Endodermal cell (in vitro differentiated cells): ENCODE measurements around the gene SLC16A12. TPM values are rescaled to one million over a fixed set of nuclear protein-coding genes. Genes with fewer than 3 reads are reported as not detected.

Experiments used
- DNase-seq: peaks from one replicate; pipeline ENCODE4 v3.0.0-alpha.2; 2017
- H3K27ac ChIP-seq: 2 replicates; pipeline ENCODE4 v1.5.1; 2013; ENCODE audit warnings: mild to moderate bottlenecking, low read depth, low read length, moderate library complexity
- H3K27me3 ChIP-seq: 2 replicates; pipeline ENCODE4 v1.6.1; 2013; ENCODE audit warnings: mild to moderate bottlenecking, low read length, moderate library complexity; ENCODE audit not compliant: insufficient read depth, control insufficient read depth, poor library complexity, severe bottlenecking
- H3K36me3 ChIP-seq: 2 replicates; pipeline ENCODE4 v1.7.0; 2013; ENCODE audit warnings: mild to moderate bottlenecking, low read length, moderate library complexity; ENCODE audit not compliant: control insufficient read depth, insufficient read depth
- H3K4me1 ChIP-seq: one replicate; pipeline ENCODE4 v1.7.0; 2013; ENCODE audit warnings: low read length; ENCODE audit not compliant: control insufficient read depth, insufficient read depth
- H3K4me3 ChIP-seq: 2 replicates; pipeline ENCODE4 v1.5.1; 2013; ENCODE audit warnings: mild to moderate bottlenecking, low read length, moderate library complexity
- H3K9ac ChIP-seq: 2 replicates; pipeline ENCODE4 v1.6.1; 2013; ENCODE audit warnings: mild to moderate bottlenecking, low read length, moderate library complexity; ENCODE audit not compliant: poor library complexity, severe bottlenecking; ENCODE audit errors: extremely low read depth
- H3K9me3 ChIP-seq: 2 replicates; pipeline ENCODE4 v1.6.1; 2013; ENCODE audit warnings: mild to moderate bottlenecking, low read length, moderate library complexity; ENCODE audit not compliant: control insufficient read depth
- H3K27ac Mint-ChIP-seq: 2 replicates; pipeline ENCODE4 v1.8.0; 2020; ENCODE audit warnings: mixed read lengths
- H3K27me3 Mint-ChIP-seq: 2 replicates; pipeline ENCODE4 v1.8.0; 2021; ENCODE audit warnings: mild to moderate bottlenecking, mixed read lengths; ENCODE audit not compliant: insufficient read depth
- H3K36me3 Mint-ChIP-seq: 2 replicates; pipeline ENCODE4 v1.8.0; 2020; ENCODE audit warnings: low read depth, mixed read lengths
- H3K4me1 Mint-ChIP-seq: 2 replicates; pipeline ENCODE4 v1.8.0; 2020; ENCODE audit warnings: mixed read lengths
- H3K4me3 Mint-ChIP-seq: 2 replicates; pipeline ENCODE4 v1.8.0; 2020; ENCODE audit warnings: mild to moderate bottlenecking, moderate library complexity, mixed read lengths
- H3K9me3 Mint-ChIP-seq: 2 replicates; pipeline ENCODE4 v1.8.0; 2020; ENCODE audit warnings: mild to moderate bottlenecking, mixed read lengths
- CTCF ChIP-seq: fragments of 200-600 bp; sonication (generic); conservative IDR thresholded peaks from 2 replicates; pipeline ENCODE4 v1.5.0; 2021; ENCODE audit warnings: antibody characterized with exemption, mild to moderate bottlenecking
- WGBS, 2 experiments: methylation state at CpG; one replicate each; pipeline versions ENCODE4 v1.1.5 to v1.1.7; 2013; ENCODE audit warnings: missing lambda C conversion rate in 2 of 2, mixed read lengths in 1 of 2; ENCODE audit not compliant: insufficient coverage in 1 of 2, insufficient read length in 1 of 2; 5-methylcytosine and 5-hydroxymethylcytosine counted together
- total RNA-seq, 2 donors: library from RNA; stranded (reverse); fragmentation: NEBNext Ultra II Directional in 1 of 2; extraction: Animal tissue kit (Norgen Biotek cat#: 25700) in 1 of 2; gene quantifications; 2 replicates in 1 of 2; 3 replicates in 1 of 2; pipeline ENCODE4 v1.2.1, GENCODE V29; 2021

Gene SLC16A12
- total RNA-seq, 2 donors from 2014 or later, result 0.33 to 2.3 TPM

GRCh38 chr10:89523274-89523673 is 12.1 kb downstream of the SLC16A12 start:
- no peak for DNase-seq
- H3K9me3 Mint-ChIP-seq, result no peaks in the 10 kb centered on the region
- H3K4me1 Mint-ChIP-seq, result no peaks in the 10 kb centered on the region
- no peaks in the 10 kb centered on the region for H3K27me3 Mint-ChIP-seq
- no peak overlapping the region for H3K4me3 ChIP-seq
- no peak overlapping the region for H3K27ac Mint-ChIP-seq
- H3K9me3 ChIP-seq, result no peaks in the 10 kb centered on the region
- H3K27me3 ChIP-seq, result no peaks in the 10 kb centered on the region
- no peak overlapping the region for H3K27ac ChIP-seq
- WGBS, 2 experiments, result 91% methylated on average over 1 of the region's 1 CpG; no CpG with 5 or more reads in 1 of the 2 experiments
- H3K36me3 ChIP-seq, result no peaks in the 10 kb centered on the region
- no peak for TF ChIP-seq CTCF
- H3K4me3 Mint-ChIP-seq, result no peak overlapping the region
- no peaks in the 10 kb centered on the region for H3K4me1 ChIP-seq
- no peaks in the 10 kb centered on the region for H3K36me3 Mint-ChIP-seq
- no peak overlapping the region for H3K9ac ChIP-seq

DNA sequence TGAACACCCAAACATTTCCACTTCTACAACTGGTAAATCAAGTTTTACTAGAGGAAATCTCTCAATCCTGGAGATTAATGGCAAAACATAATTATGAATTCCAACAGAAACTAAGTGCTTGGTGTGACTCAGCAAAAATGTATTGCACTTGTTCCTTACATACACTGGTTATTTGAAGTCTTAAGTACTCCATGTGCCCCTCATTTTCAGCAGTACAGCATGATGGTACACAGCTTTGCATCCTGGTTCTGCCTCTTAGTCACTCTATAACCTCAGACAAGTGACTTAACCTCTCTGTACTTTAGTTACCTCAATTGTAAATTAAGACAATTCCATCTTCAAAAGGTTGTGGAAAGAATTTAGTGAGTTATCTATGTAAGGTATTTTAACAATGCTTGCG is 12.9 kb downstream of the SLC16A12 start:
- H3K27ac Mint-ChIP-seq, result no peak overlapping the region
- no peak overlapping the region for H3K4me3 ChIP-seq
- H3K9me3 Mint-ChIP-seq, result no peaks in the 10 kb centered on the region
- H3K4me1 Mint-ChIP-seq, result no peaks in the 10 kb centered on the region
- 95 to 100% methylated on average over 1 of the region's 1 CpG for WGBS, 2 experiments
- no peak overlapping the region for H3K27ac ChIP-seq
- no peak for TF ChIP-seq CTCF
- H3K4me1 ChIP-seq, result no peaks in the 10 kb centered on the region
- H3K36me3 Mint-ChIP-seq, result no peaks in the 10 kb centered on the region
- H3K27me3 Mint-ChIP-seq, result no peaks in the 10 kb centered on the region
- no peaks in the 10 kb centered on the region for H3K27me3 ChIP-seq
- H3K9me3 ChIP-seq, result no peaks in the 10 kb centered on the region
- no peak overlapping the region for H3K4me3 Mint-ChIP-seq
- no peak for DNase-seq
- no peak overlapping the region for H3K9ac ChIP-seq
- no peaks in the 10 kb centered on the region for H3K36me3 ChIP-seq

DNA sequence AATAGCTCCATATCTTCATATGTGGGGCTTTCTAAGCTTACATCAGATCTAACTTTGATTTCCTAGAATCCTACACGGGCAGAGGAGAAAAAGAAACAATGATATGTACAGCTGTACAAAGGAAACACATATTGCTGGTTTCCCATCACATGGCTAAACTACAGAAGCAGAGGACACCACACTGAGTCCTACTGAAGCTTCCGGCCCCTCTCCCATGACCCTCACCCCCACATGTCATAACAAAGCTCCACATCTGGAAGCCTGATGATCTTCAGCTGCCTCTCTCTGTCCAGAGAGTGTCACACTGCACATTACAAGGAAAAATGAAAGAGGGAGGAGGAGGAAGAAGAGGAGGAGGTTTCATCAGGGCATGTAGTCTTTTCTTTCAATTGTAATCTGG is 14.0 kb downstream of the SLC16A12 start:
- Mint-ChIP-seq H3K27ac (no peak overlapping the region), H3K4me3 (no peak overlapping the region), H3K27me3 (no peaks in the 10 kb centered on the region), H3K9me3 (no peaks in the 10 kb centered on the region), H3K36me3 (no peaks in the 10 kb centered on the region), H3K4me1 (peaks cover 2% of the 10 kb centered on the region)
- no peak overlapping the region for H3K4me3 ChIP-seq
- H3K4me1 ChIP-seq, result no peaks in the 10 kb centered on the region
- H3K27me3 ChIP-seq, result no peaks in the 10 kb centered on the region
- H3K27ac ChIP-seq, result no peak overlapping the region
- H3K9me3 ChIP-seq, result no peaks in the 10 kb centered on the region
- no peak overlapping the region for H3K9ac ChIP-seq
- no peak for TF ChIP-seq CTCF
- no peaks in the 10 kb centered on the region for H3K36me3 ChIP-seq
- DNase-seq, result no peak
- 40 to 81% methylated on average over 1 to 2 of the region's 2 CpGs for WGBS, 2 experiments
